CD4-positive, alpha-beta T cell (primary cell): ENCODE results near the gene ITK. TPM values are rescaled to one million over a fixed set of nuclear protein-coding genes. Genes with fewer than 3 reads are reported as not detected.

Experiments used
- ATAC-seq: fragments of 200-7000 bp; cut with Tn5 transposase; one replicate; pipeline ENCODE4 v1.10.0; 2022; ENCODE audit warnings: mild to moderate bottlenecking; ENCODE audit not compliant: poor library complexity
- CTCF ChIA-PET: fragments of 350-600 bp; sonication (Branson Sonifier 250); formaldehyde crosslinking; loops from one replicate; lab custom pipeline; 2021; ENCODE audit warnings: antibody characterized with exemption, inconsistent platforms; lab: Charles Lee
- POLR2A ChIA-PET: fragments of 350-600 bp; sonication (Branson Sonifier 250); formaldehyde crosslinking; loops from one replicate; lab custom pipeline; 2021; ENCODE audit warnings: antibody characterized with exemption, inconsistent platforms; lab: Charles Lee
- DNase-seq, 14 experiments: peaks; one replicate each; pipeline ENCODE4 v3.0.0-alpha.2; 2013 to 2020; ENCODE audit warnings: mixed read lengths in 2 of 14
- H3K27ac ChIP-seq, 2 donors: one replicate each; pipeline versions ENCODE4 v1.5.1 to v1.7.0; 2013; ENCODE audit warnings: low read length in 2 of 2, low read depth in 1 of 2, mild to moderate bottlenecking in 1 of 2
- H3K27me3 ChIP-seq, 2 experiments: 1 replicate in 1 of 2; 2 replicates in 1 of 2; pipeline versions ENCODE4 v1.6.1 to v1.7.0; 2013; ENCODE audit warnings: low read length in 2 of 2, control low read depth in 1 of 2, mild to moderate bottlenecking in 1 of 2, moderate library complexity in 1 of 2; ENCODE audit not compliant: insufficient read depth in 2 of 2, control insufficient read depth in 1 of 2
- H3K36me3 ChIP-seq: one replicate; pipeline ENCODE4 v1.6.1; 2013; ENCODE audit warnings: low read length, control low read depth; ENCODE audit not compliant: insufficient read depth
- H3K4me1 ChIP-seq: one replicate; pipeline ENCODE4 v1.6.1; 2013; ENCODE audit warnings: low read length, control low read depth; ENCODE audit not compliant: insufficient read depth
- H3K4me3 ChIP-seq: one replicate; pipeline ENCODE4 v1.5.1; 2013; ENCODE audit warnings: mild to moderate bottlenecking, low read length, moderate library complexity
- H3K9me3 ChIP-seq, 2 experiments: 1 replicate in 1 of 2; 2 replicates in 1 of 2; pipeline versions ENCODE4 v1.6.1 to v1.7.0; 2013; ENCODE audit warnings: low read length in 2 of 2, mild to moderate bottlenecking in 2 of 2, control low read depth in 1 of 2, moderate library complexity in 1 of 2; ENCODE audit not compliant: control insufficient read depth in 1 of 2, insufficient read depth in 1 of 2
- H3K27ac Mint-ChIP-seq: one replicate; pipeline ENCODE4 v1.8.0; 2020; ENCODE audit warnings: mixed read lengths
- H3K27me3 Mint-ChIP-seq: one replicate; pipeline ENCODE4 v1.8.0; 2021; ENCODE audit warnings: mixed read lengths
- H3K36me3 Mint-ChIP-seq: one replicate; pipeline ENCODE4 v1.8.0; 2021; ENCODE audit warnings: low read depth, mixed read lengths
- H3K4me1 Mint-ChIP-seq: one replicate; pipeline ENCODE4 v1.8.0; 2021; ENCODE audit warnings: low read depth, mixed read lengths
- H3K4me3 Mint-ChIP-seq: one replicate; pipeline ENCODE4 v1.8.0; 2020; ENCODE audit warnings: mild to moderate bottlenecking, mixed read lengths
- H3K9me3 Mint-ChIP-seq: one replicate; pipeline ENCODE4 v1.8.0; 2020; ENCODE audit warnings: mixed read lengths
- intact Hi-C, 2 experiments: fragments of 100-400 bp; cut with DNase I in 1 of 2; cut with micrococcal nuclease in 1 of 2; formaldehyde crosslinking; loops; one replicate each; pipeline versions ENCODE4 v1.15.1 to v1.9.0; 2023 to 2025; cut with DNase I, micrococcal nuclease
- total RNA-seq, 174 experiments: library from RNA in 2 of 174; stranded (reverse) in 2 of 174; gene quantifications; one replicate each; pipeline ENCODE4 v1.2.3 and lab custom pipeline; 2021 to 2026
- TF ChIP-seq, protein P1 (sequence below): fragments of 200-600 bp; IDR thresholded peaks from one replicate; pipeline ENCODE4 v1.8.0; 2022; ENCODE audit warnings: antibody characterized with exemption, mild to moderate bottlenecking

ITK gene
- total RNA-seq, 2 experiments from 2014 or later = 289 to 292 TPM

DNA sequence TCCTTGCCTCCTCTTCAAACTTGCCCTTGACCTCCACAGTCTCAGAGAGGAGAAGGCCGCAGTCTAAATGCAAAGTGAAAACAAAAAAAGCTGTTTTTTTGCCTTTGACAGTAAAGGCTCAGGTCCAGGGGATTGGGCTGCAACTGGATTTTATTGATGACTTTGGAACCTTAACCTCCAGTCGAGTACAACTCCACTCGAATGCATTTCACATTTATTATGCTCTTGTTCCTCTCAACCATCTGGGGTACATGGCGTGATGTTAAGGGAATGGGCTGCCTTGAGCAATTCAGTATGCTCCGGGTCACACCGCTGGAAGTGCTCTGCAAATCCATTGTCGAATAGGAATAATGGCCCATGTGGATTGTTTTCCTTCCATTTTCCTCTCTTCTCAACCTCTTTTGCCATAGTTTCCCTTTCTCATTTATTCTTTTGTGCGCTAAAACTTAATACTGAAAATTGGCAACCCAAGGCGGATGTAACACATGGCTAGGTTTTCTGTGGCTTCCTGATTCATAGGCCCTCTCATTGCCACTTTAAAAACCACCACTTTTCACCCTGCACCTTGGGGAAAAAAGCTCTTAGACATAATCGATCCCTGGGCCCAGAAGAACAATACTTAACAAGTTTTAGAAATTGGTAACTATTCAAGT is 34.3 kb downstream of the ITK start:
- peaks cover 100% of the 10 kb centered on the region for H3K36me3 Mint-ChIP-seq
- CTCF ChIA-PET = interaction anchor here (1.3 to 1.7 kb wide), 2 partner anchors 10 to 12 kb away, joined by 4 to 5 read pairs; no protein-coding TSS in a partner anchor

DNA sequence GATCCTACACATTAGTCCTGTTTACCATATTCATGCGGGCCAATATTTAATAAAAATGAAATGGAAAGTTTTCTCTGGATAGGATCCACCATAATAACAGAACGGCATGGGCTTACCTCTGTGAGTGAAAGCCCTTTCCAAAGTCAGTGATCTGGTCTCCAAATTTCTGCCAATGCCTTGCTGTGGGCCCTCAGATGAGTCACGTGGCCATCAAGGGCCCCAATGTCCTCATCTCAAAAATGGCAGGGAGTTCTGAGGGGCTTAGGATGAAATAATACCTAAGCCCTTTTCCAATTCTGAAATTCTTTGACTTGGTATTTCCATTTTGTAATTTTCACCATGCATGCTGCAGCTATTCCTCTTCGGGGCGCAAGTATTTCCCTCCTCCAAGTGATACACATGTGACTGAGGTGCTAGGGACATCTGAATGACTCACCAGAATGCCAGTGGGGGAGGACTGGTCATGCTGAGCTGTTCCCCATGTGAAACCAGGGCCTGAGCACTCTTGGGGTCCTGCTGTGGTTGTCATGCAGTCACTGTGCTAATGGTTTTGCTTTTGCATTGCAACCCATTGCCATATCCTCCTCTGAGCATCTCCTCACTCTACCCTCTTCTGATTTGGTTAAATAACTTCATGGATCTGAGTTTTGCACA is 35.0 kb downstream of the ITK start:
- peak overlapping the region; percentile 68 for H3K4me3 Mint-ChIP-seq
- Histone ChIP-seq H3K9me3 (no peaks in the 10 kb centered on the region), H3K36me3 (peaks cover 98% of the 10 kb centered on the region), H3K27me3 (no peaks in the 10 kb centered on the region), H3K4me3 (no peak overlapping the region), H3K27ac (peak overlapping the region; percentile 75 to 81), H3K4me1 (peaks cover 98% of the 10 kb centered on the region)
- no peaks in the 10 kb centered on the region for H3K9me3 Mint-ChIP-seq
- intact Hi-C loops = loop anchor here in 1 of 2 experiments (2.0 kb wide), 1 partner anchor 13 kb away; no protein-coding TSS in a partner anchor
- no peak for DNase-seq
- POLR2A ChIA-PET = interaction anchor here (1.0 to 9.5 kb wide), 15 partner anchors 9 to 88 kb away, joined by 3 to 121 read pairs (median 4); partner anchors contain the start of genes ITK and MED7
- peak overlapping the region; percentile 80 for H3K27ac Mint-ChIP-seq
- TF ChIP-seq, protein P1, sequence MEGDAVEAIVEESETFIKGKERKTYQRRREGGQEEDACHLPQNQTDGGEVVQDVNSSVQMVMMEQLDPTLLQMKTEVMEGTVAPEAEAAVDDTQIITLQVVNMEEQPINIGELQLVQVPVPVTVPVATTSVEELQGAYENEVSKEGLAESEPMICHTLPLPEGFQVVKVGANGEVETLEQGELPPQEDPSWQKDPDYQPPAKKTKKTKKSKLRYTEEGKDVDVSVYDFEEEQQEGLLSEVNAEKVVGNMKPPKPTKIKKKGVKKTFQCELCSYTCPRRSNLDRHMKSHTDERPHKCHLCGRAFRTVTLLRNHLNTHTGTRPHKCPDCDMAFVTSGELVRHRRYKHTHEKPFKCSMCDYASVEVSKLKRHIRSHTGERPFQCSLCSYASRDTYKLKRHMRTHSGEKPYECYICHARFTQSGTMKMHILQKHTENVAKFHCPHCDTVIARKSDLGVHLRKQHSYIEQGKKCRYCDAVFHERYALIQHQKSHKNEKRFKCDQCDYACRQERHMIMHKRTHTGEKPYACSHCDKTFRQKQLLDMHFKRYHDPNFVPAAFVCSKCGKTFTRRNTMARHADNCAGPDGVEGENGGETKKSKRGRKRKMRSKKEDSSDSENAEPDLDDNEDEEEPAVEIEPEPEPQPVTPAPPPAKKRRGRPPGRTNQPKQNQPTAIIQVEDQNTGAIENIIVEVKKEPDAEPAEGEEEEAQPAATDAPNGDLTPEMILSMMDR = no peak
- peaks cover 98% of the 10 kb centered on the region for H3K4me1 Mint-ChIP-seq
- peaks cover 100% of the 10 kb centered on the region for H3K36me3 Mint-ChIP-seq
- H3K27me3 Mint-ChIP-seq = no peaks in the 10 kb centered on the region
- ATAC-seq = no peak
- CTCF ChIA-PET = interaction anchor here (1.3 kb wide), 1 partner anchor 12 kb away, joined by 4 read pairs; no protein-coding TSS in a partner anchor

More for the DNA sequence above, 34.3 kb downstream of the ITK start:
- H3K27me3 ChIP-seq = no peaks in the 10 kb centered on the region
- TF ChIP-seq, protein P1 = no peak
- no peaks in the 10 kb centered on the region for H3K9me3 Mint-ChIP-seq
- H3K27ac Mint-ChIP-seq = peak overlapping the region; percentile 80
- peak overlapping the region; percentile 45 for H3K4me3 Mint-ChIP-seq
- no peaks in the 10 kb centered on the region for H3K9me3 ChIP-seq
- POLR2A ChIA-PET = interaction anchor here (1.0 to 9.5 kb wide), 15 partner anchors 9 to 89 kb away, joined by 3 to 121 read pairs (median 4); partner anchors contain the start of genes ITK and MED7
- peak overlapping the region; percentile 75 to 81 for H3K27ac ChIP-seq
- peaks cover 95% of the 10 kb centered on the region for H3K36me3 ChIP-seq
- H3K4me1 ChIP-seq = peaks cover 95% of the 10 kb centered on the region
- DNase-seq (peak in 4 of 14 experiments; percentile 46 to 81 (median 74)), ATAC-seq (peak; percentile 53)
- intact Hi-C loops = no loop called here
- no peaks in the 10 kb centered on the region for H3K27me3 Mint-ChIP-seq
- H3K4me1 Mint-ChIP-seq = peaks cover 99% of the 10 kb centered on the region
- peak overlapping the region; percentile 19 for H3K4me3 ChIP-seq

DNA sequence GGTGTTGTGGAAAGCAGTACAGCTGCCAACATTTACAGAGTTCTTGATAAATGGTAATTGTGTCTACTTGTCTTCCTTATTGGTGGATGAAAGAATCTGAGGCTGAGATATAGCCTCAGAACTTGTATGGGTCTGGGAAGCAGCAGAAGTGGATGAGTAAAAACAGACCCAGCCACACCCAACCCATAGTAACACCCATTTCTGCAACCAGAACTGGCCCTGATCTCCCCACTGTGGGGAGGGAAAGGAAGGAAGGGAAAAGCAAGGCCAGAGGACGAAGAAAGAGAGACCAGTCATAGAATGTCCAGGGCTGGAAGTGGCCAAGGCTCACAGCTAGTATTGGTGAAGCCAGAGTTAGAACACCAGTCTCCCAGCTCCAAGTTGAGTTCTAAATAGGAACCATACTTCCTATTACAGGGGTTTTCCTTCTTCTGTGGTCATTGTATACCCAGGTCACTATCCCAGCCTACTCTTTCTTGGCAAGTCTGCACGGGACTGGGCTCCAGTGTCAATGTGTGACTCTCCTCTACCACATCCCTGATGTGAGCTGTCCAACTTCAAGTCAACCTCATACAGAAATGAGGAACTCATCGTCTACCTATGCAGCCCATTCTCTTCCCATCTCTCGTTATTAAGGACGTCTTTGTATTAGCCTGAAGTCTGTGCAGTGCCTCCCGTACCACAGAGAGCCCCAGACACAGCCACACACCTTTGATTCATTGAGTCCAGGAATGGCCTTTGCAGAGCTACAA is 35.9 kb downstream of the ITK start:
- Mint-ChIP-seq H3K27ac (peak overlapping the region; percentile 80), H3K36me3 (peaks cover 98% of the 10 kb centered on the region), H3K9me3 (no peaks in the 10 kb centered on the region), H3K4me3 (peak overlapping the region; percentile 68), H3K4me1 (peaks cover 96% of the 10 kb centered on the region), H3K27me3 (no peaks in the 10 kb centered on the region)
- no peak overlapping the region for H3K4me3 ChIP-seq
- TF ChIP-seq, protein P1 = no peak
- H3K9me3 ChIP-seq = no peaks in the 10 kb centered on the region
- ATAC-seq = no peak
- H3K36me3 ChIP-seq = peaks cover 97% of the 10 kb centered on the region
- intact Hi-C loops = loop anchor here in 1 of 2 experiments (2.0 kb wide), 1 partner anchor 14 kb away; no protein-coding TSS in a partner anchor
- no peaks in the 10 kb centered on the region for H3K27me3 ChIP-seq
- ChIA-PET CTCF (interaction anchor here (1.2 kb wide), 1 partner anchor 61 kb away, joined by 3 read pairs; no protein-coding TSS in a partner anchor), POLR2A (interaction anchor here (0.6 to 9.5 kb wide), 26 partner anchors 10 to 73 kb away, joined by 3 to 121 read pairs (median 4); partner anchors contain the start of genes ITK and MED7)
- H3K4me1 ChIP-seq = peaks cover 99% of the 10 kb centered on the region
- DNase-seq = no peak
- H3K27ac ChIP-seq = peak overlapping the region; percentile 75 to 81
